KBM-7 (cell line): ENCODE data around the gene NOTCH2.
A peak's percentile ranks its signal among the peaks of the same experiment; 100 is the strongest.
"Not testable (repeated sequence)": the region's sequence is repeated elsewhere in the genome, so short reads cannot be mapped to it uniquely, and the experiment has no call there.

Experiments used
- DNase-seq: peaks from one replicate; pipeline ENCODE4 v3.0.0-alpha.2; 2015
- in situ Hi-C: fragments of 300-500 bp; cut with MboI; formaldehyde crosslinking; loops from 2 replicates; pipeline ENCODE4 v1.14.3; 2020; ENCODE audit warnings: low sequenced_read_pairs, low pct_unique_long_range_greater_than_20kb, mixed read lengths

The NOTCH2 gene

DNA sequence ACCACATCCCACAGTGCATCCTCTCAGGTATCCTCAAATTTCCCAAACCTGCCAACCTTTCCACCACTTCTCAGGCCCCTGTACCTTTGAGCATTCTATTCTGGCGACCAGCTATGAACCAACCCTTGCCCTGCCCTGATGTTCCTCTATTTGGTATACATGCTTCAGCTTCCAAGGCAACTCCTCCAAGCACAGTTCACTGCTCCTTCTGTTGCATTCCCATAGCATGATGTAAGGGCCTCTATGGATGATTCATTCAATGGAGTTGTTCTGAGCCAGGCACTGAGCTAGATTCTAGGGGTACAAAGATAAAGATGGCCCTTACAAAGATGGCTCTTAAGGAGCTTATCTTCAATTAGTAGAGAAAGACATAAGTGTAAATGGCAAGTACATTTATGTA lies 21.4 kb upstream of the NOTCH2 start:
- DNase-seq, in situ Hi-C loops: not testable (repeated sequence)

DNA sequence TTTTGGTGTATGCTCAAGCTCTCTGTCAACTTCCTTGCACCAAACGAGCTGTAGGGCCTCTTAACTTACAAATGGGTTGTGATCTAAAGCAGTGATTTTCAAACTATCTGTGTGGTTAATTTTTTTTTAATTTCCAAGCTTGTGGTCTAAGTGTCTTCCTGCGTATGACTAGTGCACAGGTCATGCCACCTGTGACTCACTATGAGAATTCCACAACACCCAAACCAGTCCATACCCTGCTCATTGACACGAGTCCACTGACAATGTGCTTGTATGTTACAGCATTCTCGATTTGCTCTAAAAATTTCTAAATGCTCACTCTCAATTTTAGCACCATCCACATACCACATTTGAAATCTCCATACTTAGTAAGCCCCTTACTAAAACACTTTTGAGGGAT lies 18.5 kb upstream of the NOTCH2 start:
- in situ Hi-C loops: not testable (repeated sequence)

DNA sequence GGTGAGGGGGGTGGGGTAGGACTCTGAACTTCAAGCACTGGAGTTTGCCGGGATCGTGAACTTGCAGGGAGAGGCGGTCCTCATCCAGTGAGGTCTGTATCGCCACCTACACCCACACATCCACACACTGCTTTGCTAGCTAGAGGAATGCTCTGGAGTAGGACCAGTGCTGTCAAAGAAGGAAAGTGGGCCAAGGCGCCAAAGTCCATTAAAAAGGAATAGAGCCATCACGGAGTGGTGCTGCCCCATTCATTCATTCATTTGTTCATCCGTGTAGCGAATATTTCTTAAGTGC lies 405 bp upstream of the NOTCH2 start:
- DNase-seq, in situ Hi-C loops: not testable (repeated sequence)

More for the DNA sequence above, 18.5 kb upstream of the NOTCH2 start:
- DNase-seq: not testable (repeated sequence)

DNA sequence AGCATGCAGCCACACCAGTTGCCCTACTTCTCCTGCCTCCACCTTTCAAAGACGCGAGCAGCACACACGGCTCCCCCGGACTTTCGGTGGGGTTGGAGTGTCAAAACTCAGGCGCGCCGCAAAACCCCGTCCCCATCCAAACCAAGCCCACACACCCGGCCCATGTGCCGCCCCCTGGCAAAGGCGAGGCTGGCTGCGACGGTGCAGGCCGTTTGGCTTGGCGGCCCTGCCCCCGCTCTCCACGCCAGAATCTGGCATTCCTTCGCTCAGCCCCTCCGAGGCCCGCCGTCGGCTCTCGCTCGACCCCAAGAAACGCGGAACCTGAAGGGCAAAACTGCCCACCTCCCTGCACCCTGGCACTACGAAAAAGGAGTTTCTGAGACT lies 787 bp downstream of the NOTCH2 start:
- DNase-seq, in situ Hi-C loops: not testable (repeated sequence)

DNA sequence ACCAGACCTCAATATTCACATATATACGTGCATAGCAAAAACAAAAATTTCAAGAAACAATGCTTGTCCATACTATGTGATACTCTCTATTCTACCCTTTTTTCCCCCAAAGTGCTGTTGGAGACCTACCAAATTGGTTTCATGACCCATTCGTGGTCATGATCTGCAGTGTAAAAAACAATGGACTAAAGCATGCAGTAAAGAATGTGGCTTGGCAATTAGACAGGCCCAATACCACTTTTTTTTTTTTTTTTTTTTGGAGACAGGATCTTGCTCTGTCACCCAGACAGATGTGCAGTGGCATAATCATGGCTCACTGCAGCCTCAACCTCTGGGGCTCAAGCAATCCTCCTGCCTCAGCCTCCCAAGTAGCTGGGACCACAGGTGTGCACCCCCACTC lies 21.3 kb downstream of the NOTCH2 start:
- in situ Hi-C loops, DNase-seq: not testable (repeated sequence)

DNA sequence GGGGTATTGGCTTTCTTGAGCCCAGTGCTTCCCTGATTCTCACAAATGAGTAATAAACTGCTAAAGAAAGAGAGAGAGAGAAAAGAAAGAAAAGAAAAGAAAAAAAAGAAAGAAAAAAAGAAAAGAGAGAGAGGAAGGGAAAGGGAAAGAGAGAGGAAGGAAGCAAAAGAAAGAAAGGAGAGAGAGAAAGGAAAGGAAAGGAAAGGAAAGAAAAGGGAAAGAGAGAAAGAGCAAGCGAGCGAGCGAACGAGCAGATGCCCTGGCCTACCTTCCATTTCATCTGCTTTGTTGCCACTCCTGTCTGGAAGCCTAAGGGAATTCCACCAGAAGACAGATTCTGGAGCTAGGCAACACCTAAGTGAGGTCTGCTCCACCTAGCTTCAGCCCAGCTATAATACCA lies 27.7 kb downstream of the NOTCH2 start:
- DNase-seq, in situ Hi-C loops: not testable (repeated sequence)

DNA sequence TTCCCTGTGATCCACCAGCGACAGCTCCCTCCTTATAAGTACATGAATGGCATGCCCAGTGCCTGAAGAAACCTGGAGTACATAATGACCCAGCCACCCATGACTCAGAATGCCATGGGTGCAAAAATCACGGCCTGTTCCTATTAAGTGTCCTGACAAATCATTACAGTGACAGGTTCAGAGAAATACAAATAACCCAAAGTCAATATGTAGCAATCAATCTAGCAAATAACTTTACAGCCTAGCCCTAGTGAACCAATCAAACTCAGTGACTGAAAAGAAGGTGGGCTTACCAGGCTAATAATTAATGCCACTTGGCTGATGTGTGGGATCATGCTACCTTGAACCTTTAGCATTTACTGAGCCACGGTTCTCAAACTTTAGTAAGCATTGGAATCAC lies 37.2 kb downstream of the NOTCH2 start:
- in situ Hi-C loops, DNase-seq: not testable (repeated sequence)

DNA sequence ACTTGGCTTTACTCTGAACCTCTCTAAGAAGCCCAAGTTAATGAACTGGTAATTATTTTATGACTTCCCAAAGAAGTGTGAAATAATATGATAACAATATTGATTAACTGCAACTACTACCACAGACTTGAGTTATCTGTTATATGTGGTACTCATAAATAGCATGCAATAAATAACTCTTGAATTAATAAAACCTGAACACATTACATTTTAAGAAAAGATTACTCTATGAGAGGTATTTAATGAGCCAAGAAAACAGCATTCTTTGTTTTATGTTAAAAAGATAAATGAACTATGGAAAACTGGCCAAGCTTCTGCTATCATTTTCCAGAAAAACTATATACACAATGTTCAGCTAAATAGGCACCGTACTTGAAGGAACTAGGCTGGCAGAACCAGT lies 45.7 kb downstream of the NOTCH2 start:
- in situ Hi-C loops, DNase-seq: not testable (repeated sequence)

DNA sequence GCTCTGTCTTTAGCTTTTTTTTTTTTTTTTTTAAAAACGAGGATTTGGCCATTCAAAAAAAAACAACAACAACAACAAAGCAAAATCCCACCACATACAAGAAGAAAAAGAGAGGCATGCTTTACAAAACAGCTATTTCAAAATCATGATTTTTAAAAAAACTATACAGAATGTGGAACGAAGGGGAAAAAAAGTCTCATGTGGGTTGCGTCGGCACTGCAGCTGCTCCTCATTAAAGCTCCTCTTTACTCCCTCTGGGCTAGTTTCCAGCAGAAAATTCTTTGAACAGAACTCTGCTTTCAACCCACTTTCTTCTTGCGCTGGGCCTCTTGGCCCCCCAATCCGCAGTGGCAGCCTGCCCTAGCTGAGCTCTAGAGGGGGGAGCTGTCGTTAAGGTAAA lies 54.5 kb downstream of the NOTCH2 start:
- in situ Hi-C loops: not testable (repeated sequence)

DNA sequence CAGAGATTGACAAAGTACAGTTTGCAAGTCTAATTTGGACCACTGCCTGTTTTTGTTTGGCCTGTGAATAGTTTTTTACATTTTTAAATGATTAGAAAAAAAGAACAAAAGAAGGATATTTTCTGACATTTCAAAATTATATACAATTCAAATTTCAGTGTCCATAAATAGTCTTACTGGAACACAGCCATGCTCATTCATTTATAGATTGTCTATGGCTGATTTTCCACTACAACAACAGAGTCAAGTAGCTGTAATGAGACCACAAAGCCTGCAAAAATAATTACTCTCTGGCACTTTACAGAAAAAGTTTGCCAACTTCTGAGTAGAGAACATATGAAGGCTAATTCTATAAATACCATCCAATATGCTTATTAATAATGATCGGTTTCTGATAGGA lies 61.1 kb downstream of the NOTCH2 start:
- DNase-seq, in situ Hi-C loops: not testable (repeated sequence)

More for the DNA sequence above, 54.5 kb downstream of the NOTCH2 start:
- not testable (repeated sequence) for DNase-seq

DNA sequence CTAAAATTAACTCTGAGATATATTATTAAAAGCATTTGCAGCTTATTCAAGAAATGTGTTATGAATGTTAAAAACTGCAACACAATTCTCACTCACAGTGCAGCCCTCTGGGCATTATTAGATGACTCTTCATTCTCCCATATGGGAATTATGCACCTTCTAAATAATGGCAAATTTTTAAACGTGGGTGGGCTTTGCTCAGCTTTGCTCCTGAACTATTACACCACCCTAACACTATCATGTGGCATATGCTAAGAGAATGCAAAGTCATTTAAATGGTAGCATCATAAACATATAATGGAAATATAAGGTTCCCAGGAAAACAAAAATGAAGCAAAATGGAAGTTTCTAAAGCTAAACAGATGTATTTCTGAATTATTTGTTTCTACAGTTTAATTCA lies 61.6 kb downstream of the NOTCH2 start:
- in situ Hi-C loops, DNase-seq: not testable (repeated sequence)

DNA sequence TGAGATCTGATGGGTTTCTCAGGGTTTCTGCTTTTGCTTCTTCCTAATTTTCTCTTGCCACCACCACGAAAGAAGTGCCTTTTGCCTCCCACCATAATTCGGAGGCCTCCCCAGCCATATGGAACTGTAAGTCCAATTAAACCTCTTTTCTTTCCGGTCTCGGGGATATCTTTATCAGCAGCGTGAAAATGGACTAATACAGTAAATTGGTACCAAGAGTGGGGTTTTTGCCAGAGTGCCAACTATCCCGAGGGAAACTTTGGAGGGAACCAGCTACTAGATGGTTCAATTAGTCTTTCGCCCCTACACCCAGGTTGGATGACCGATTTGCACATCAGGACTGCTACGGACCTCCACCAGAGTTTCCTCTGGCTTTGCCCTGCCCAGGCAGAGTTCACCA lies 68.4 kb downstream of the NOTCH2 start:
- DNase-seq, in situ Hi-C loops: not testable (repeated sequence)

DNA sequence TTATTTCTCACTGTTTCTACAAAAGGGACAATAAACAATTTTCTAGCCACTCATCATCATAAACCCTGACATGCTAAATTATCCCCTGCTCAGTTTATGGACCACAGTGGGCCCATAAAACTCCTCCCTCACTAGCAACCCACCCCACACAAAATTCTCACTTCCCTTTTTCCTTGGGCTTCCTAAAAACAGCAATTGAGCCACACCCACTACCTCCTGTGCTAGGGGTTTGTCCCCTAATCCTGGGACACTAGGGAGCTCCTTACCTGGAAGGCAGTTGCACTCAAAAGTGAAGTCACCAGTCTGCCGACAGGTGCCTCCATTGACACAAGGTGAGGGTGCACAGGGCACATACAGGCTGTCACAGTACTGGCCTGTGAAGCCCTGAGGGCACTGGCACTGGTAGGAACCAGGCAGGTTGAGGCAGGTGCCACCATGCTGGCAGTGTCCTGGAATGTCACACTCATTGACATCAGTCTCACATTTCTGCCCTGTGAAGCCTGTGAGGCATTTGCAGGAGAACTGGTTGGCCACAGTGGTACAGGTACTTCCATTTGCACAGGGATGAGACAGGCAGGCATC lies 72.6 kb downstream of the NOTCH2 start:
- in situ Hi-C loops, DNase-seq: not testable (repeated sequence)

DNA sequence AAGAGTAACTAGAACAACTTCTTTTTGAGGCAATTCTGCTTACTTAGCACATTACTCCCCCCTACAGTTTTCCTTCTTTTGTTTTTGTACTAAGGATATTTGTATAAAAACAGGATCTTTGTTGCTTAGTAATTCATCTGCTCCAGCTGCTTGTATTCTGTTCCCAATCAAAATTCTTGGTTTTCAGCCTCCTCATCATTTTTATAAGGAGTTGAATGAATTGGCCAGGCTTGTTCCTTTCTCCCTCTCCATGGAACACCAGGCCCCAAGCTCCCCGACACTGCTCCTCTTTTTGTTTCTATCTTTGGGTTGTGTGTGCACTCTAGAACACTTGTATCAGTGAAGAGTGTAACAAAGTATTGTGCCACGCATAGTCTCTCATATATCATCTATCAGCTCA lies 73.5 kb downstream of the NOTCH2 start:
- DNase-seq, in situ Hi-C loops: not testable (repeated sequence)

DNA sequence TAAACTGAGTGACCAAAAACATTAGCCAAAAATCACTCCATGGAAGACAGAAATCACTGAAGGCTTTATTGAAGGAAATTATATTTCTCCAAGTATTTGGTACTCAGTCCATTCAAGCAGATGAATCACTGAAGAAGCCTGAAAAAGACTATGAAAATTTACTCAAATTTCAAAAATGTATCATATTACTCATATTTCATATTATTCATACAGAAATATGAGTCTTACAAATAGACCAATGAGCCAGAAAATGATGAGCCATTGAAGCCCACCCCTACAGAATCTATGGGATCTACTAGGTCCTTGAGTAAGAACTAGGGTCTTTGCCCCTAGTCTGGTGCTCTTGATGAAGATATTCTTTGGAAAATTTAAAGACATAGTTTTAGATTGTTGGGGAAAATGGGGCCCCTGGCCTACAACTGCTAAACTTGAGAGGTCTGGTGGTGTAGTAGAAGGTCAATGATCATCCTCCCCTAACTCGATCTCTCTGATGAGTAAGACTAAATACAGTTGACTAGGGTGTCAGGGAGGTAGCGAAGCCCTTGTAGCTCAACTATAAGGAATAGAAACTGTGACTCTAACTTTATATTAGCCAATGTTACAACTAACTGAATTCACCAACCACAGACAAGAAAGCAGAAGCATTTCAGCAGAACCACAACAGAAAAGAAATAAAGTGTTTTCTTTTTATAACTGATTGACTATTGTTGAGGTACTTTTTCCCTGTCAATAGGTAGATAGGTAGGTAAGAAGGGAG lies 81.0 kb downstream of the NOTCH2 start:
- in situ Hi-C loops: no loop called here
- DNase-seq: no peak

DNA sequence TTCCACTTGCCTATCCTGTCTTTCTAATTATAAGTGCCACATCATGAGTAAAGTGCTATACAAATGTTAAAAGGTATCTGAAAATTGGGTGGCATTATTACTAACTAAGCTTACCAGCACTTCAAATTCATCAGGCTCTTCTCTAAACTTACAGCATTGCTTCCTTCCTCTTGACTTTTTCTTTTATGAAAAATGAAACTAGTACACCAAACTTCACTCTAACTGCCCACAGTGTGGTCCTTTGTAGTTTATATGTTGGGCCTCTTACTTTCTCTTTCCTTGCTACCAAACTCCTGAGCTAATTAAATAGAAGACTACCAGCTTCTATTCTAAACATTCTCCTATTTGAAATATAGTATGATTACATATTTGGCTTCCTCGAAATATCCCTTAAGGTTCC lies 81.8 kb downstream of the NOTCH2 start:
- in situ Hi-C loops: no loop called here

DNA sequence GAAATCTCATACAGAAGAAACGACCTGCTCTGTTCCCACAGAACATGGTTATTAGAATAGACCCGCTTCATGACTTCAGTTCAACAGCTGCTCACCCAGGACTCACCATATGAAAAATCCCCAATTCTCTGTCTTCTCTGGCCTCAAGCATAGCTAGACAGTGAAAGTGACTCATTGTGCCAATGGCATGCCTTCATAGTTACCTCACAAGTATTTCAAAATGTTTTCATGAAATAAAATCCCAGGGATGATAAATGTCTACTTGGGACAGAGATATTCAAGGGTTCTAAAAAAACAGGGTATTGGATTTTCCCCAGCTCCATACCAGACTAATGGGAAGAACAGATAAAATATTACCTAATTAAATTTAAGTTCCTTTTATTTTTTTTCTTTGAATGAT lies 82.3 kb downstream of the NOTCH2 start:
- no peak for DNase-seq
- in situ Hi-C loops: no loop called here

More for the DNA sequence above, 81.8 kb downstream of the NOTCH2 start:
- no peak for DNase-seq

DNA sequence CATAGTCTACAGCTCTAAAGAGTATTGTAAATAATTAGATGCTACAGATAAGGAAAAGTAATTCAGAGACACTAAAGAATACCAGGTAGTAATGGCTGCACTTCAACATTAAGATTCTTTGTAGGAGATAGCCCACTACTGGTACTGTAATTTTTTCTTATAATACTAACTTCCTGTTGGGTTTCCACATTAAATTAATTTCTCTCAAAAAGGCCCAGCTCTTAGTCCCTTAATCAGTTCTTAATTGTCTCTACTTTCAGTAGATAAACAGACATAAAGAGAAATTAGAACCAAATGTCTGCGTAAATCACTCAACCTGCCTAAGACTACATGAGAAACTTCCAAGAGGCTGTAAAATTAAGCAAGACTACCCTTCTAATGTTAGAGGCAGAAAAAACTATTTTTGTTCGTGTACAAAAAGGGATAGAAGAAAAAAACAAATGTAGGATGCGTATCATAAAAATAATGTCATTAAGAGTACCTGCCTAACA lies 83.4 kb downstream of the NOTCH2 start:
- in situ Hi-C loops: no loop called here
- no peak for DNase-seq

DNA sequence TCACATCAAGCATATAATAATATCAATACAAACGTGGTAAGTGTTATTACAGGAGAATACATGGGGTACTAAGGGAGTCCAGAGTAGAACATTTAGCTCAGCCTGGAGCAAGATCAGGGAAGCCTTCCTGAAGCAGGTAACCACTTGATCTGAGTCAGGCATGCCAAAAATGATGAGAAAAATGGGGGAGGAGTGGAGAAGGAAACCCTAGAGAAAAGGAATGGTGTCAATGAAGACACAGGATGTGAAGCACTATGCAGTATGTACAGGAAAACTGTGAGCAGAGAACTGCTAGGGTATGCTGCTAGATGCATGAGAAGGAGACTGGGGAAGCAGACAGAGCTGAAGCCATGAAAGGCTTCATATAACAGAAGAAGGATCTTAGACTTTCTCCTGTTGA lies 84.7 kb downstream of the NOTCH2 start:
- in situ Hi-C loops: no loop called here
- DNase-seq: no peak

DNA sequence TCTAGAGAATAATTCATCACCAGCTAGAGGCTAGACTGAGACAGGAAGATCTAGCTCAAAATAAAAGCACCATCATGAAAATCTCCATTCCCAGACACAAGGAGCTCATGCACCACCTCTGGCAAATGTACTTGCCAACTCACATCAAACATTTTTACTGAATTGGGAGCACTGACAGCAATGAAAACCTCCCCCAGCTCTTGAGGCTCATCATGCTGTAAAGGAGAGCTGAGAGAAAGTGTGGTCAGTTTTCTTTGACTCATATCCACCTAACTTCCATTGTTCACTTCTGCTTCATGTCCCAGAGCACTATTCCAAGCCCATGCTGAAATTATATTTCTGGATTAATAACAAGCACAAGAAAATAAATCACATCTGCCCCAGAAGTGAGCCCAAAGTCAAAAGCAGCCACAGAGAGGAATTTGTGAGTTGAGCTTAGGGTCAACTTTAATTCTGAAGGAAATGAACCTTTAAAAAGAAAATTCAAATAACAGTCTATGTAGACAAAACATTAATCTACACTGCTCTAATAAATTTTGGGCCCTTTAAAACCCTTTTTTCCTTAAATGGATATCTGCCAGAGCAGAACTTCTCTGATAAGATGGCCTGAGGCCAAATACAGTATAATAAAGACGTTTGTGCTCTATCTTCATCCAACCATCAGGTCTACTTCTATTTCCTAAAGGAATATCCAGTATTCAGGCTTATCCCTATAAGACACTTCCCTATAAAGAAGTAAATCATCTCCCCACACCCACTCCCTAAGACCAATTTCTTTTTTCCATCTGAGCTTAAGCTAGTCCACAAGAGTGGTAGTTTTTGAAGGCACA lies 87.3 kb downstream of the NOTCH2 start:
- in situ Hi-C loops: no loop called here
- peak; percentile 9 for DNase-seq
